ENCODE results near the gene MAGEA11. TPM values are rescaled to one million over a fixed set of nuclear protein-coding genes. Genes with fewer than 3 reads are reported as not detected.

The MAGEA11 gene
- total and polyA plus RNA-seq, 2 of the 8 experiments (the other 6 are each of a cell fraction or from before 2014, with no cell fraction given), result not detected

- CTCF ChIA-PET (ENCODE audit: partially characterized antibody), result no interaction called here
- POLR2A ChIA-PET (ENCODE audit: partially characterized antibody), result no interaction called here
- Histone ChIP-seq H3K36me3 (ENCODE audit: control insufficient read depth in 2 of 4, insufficient read depth in 4 of 4, low read length in 3 of 4) (no peaks in the 10 kb centered on the region), H3K9ac (replicated peaks in 1 of 4; ENCODE audit: extremely low read depth in 1 of 4, low read depth in 3 of 4, low read length in 3 of 4) (no peak overlapping the region), H3K56ac (replicated peaks; ENCODE audit: insufficient read length, low read depth, low read length) (no peak overlapping the region), H3K79me1 (ENCODE audit: low read depth, low read length) (no peaks in the 10 kb centered on the region), H2BK120ac (replicated peaks; ENCODE audit: low read depth, low read length) (no peak overlapping the region), H3K4ac (replicated peaks; ENCODE audit: insufficient read length, low read depth, low read length) (no peak overlapping the region), H3K23me2 (ENCODE audit: low read depth, low read length) (no peaks in the 10 kb centered on the region), H2AFZ (ENCODE audit: low read length) (no peak overlapping the region), H2BK12ac (ENCODE audit: low read depth, low read length) (no peak overlapping the region), H3K27me3 (replicated peaks in 1 of 4; ENCODE audit: control insufficient read depth in 3 of 4, extremely low read depth in 1 of 4, insufficient read depth in 3 of 4, low read length in 3 of 4) (peaks cover 0 to under 1% (median 0%) of the 10 kb centered on the region in 4 experiments; a peak in 2 of 7 replicates), H2BK20ac (ENCODE audit: low read length) (no peak overlapping the region), H3K9me3 (ENCODE audit: insufficient read depth in 2 of 2, low read depth in 1 of 2, low read length in 1 of 2) (no peaks in the 10 kb centered on the region), H3K14ac (ENCODE audit: insufficient read length) (no peak overlapping the region), H3K4me1 (replicated peaks in 1 of 4; ENCODE audit: control insufficient read depth in 3 of 4, insufficient read depth in 4 of 4, low read length in 3 of 4) (no peaks in the 10 kb centered on the region), H2AK5ac (ENCODE audit: low read depth, low read length) (no peak overlapping the region), H4K5ac (ENCODE audit: insufficient read length, low read depth, low read length) (no peak overlapping the region), H4K91ac (replicated peaks; ENCODE audit: insufficient read length, low read length) (no peak overlapping the region), H2BK15ac (ENCODE audit: low read length) (no peak overlapping the region), H4K8ac (ENCODE audit: extremely low read depth, insufficient read depth, low read length) (no peak overlapping the region), H4K20me1 (replicated peaks in 1 of 2; ENCODE audit: control insufficient read depth in 1 of 2, insufficient read depth in 2 of 2, low read length in 2 of 2) (no peaks in the 10 kb centered on the region), H3K18ac (ENCODE audit: extremely low read depth, low read length) (no peak overlapping the region), H3K23ac (ENCODE audit: insufficient read length) (no peak overlapping the region), H3K79me2 (ENCODE audit: control insufficient read depth in 1 of 2, insufficient read depth in 2 of 2, low read length in 2 of 2) (no peaks in the 10 kb centered on the region), H3K4me2 (ENCODE audit: insufficient read depth in 1 of 2, low read depth in 2 of 2, low read length in 2 of 2) (no peak overlapping the region), H2BK5ac (ENCODE audit: low read depth, low read length) (no peak overlapping the region), H3K27ac (ENCODE audit: low read depth, low read length) (no peak overlapping the region), H3K4me3 (ENCODE audit: extremely low read depth in 1 of 4, insufficient read depth in 2 of 4, low read depth in 3 of 4, low read length in 4 of 4) (no peak overlapping the region)
- TF ChIP-seq POU5F1 (IDR thresholded peaks at IDR 0.05; ENCODE audit: low read depth, low read length) (no peak), CBX5 (IDR thresholded peaks at IDR 0.05; ENCODE audit: low read depth, low read length) (no peak), HDAC6 (IDR thresholded peaks at IDR 0.05; ENCODE audit: low read depth, low read length) (no peak), POLR2AphosphoS5 (IDR thresholded peaks at IDR 0.05; ENCODE audit: low read depth, low read length) (no peak), SIN3A (conservative IDR thresholded peaks at IDR 0.05 in 1 of 2, IDR thresholded peaks at IDR 0.05 in 1 of 2; ENCODE audit: low read depth in 1 of 2, low read length in 2 of 2) (no peak), SIX5 (IDR thresholded peaks at IDR 0.05; ENCODE audit: low read depth, low read length) (no peak), RAD21 (IDR thresholded peaks at IDR 0.05 in 1 of 2, conservative IDR thresholded peaks at IDR 0.05 in 1 of 2; ENCODE audit: low read depth in 2 of 2, low read length in 2 of 2) (no peak), JUND (IDR thresholded peaks at IDR 0.05; ENCODE audit: low read length) (no peak), USF2 (IDR thresholded peaks at IDR 0.05; ENCODE audit: low read length) (no peak), SIRT6 (IDR thresholded peaks at IDR 0.05; ENCODE audit: low read length) (no peak)
- WGBS, 2 experiments (ENCODE audit: extremely low coverage in 1 of 2, insufficient coverage in 1 of 2, insufficient read length in 1 of 2, insufficient replicate concordance in 2 of 2, low coverage in 1 of 2, low lambda C conversion rate in 2 of 2, missing lambda C conversion rate in 1 of 2), result 69% methylated on average over 4 of the region's 5 CpGs; no CpG with 5 or more reads in 1 of the 2 experiments
- FAIRE-seq (no peak), DNase-seq (ENCODE audit: low read depth in 1 of 2, low spot score in 2 of 2) (no peak)
These were observed 1.6 kb downstream of the MAGEA11 start for GRCh38 chrX:149713279-149714050.
